Astrocyte (in vitro differentiated cells and primary cell): ENCODE measurements around the gene POT1.

Experiments used
- CTCF ChIP-seq: IDR thresholded peaks from 2 replicates; pipeline ENCODE4 v1.5.1; 2011; ENCODE audit warnings: low read depth, mild to moderate bottlenecking, inconsistent platforms, low read length, moderate library complexity; ENCODE audit not compliant: insufficient read depth
- EZH2 ChIP-seq: IDR thresholded peaks from 2 replicates; pipeline ENCODE4 v1.6.1; 2012; ENCODE audit warnings: mild to moderate bottlenecking, low read length, inconsistent platforms; ENCODE audit not compliant: insufficient read depth

GRCh38 chr7:124929467-124930172 lies at the start of gene POT1:
- TF ChIP-seq CTCF = no peak
- TF ChIP-seq EZH2 = no peak
